ENCODE measurements around the gene ANO1. TPM values are rescaled to one million over a fixed set of nuclear protein-coding genes. Genes with fewer than 3 reads are reported as not detected.

ANO1 gene
- polyA plus RNA-seq, 2 of the 4 experiments (the other 2 are of a cell fraction): 0.27 to 0.44 TPM

GRCh38 chr11:70104961-70105360 lies 26.8 kb downstream of the ANO1 start:
- no peak for FAIRE-seq
- TF ChIP-seq REST (IDR thresholded peaks at IDR 0.05): no peak
- no peak for TF ChIP-seq KDM5A (IDR thresholded peaks at IDR 0.05)
- no peak for TF ChIP-seq FOSB (CRISPR knock-in tag; IDR thresholded peaks at IDR 0.05)
- no peaks in the 10 kb centered on the region for H3K9me3 ChIP-seq
- ATAC-seq: no peak
- 58% methylated on average over 10 of the region's 11 CpGs for WGBS (ENCODE audit: missing lambda C conversion rate)
- DNase-seq (ENCODE audit: low read depth in 1 of 2, low spot score in 1 of 2): no peak
- CTCF ChIA-PET: no interaction called here
- H3K27ac ChIP-seq: no peak overlapping the region
- H3K4me1 ChIP-seq: no peaks in the 10 kb centered on the region
- no peak overlapping the region for H3K4me2 ChIP-seq
- H3K4me3 ChIP-seq: no peak overlapping the region
- POLR2A ChIA-PET: interaction anchor here (0.5 kb wide), 1 partner anchor 116 kb away, joined by 5 read pairs; no protein-coding TSS in a partner anchor

GRCh38 chr11:70105369-70105754 lies 27.2 kb downstream of the ANO1 start:
- WGBS (ENCODE audit: missing lambda C conversion rate): 87% methylated on average over 12 of the region's 12 CpGs
- ChIA-PET CTCF (no interaction called here), POLR2A (interaction anchor here (0.5 kb wide), 1 partner anchor 117 kb away, joined by 5 read pairs; no protein-coding TSS in a partner anchor)
- no peak for ATAC-seq
- no peaks in the 10 kb centered on the region for H3K9me3 ChIP-seq
- no peak for DNase-seq (ENCODE audit: low read depth in 1 of 2, low spot score in 1 of 2)
- no peak overlapping the region for H3K4me3 ChIP-seq
- H3K27ac ChIP-seq: no peak overlapping the region
- no peak for FAIRE-seq
- no peak overlapping the region for H3K4me2 ChIP-seq
- no peaks in the 10 kb centered on the region for H3K4me1 ChIP-seq
- TF ChIP-seq HEYL (CRISPR knock-in tag; IDR thresholded peaks at IDR 0.05) (no peak), EHMT2 (IDR thresholded peaks at IDR 0.05; ENCODE audit: low read depth) (no peak), CHD2 (IDR thresholded peaks at IDR 0.05; ENCODE audit: low read length, partially characterized antibody) (no peak), RAD21 (conservative IDR thresholded peaks at IDR 0.05 in 1 of 2, IDR thresholded peaks at IDR 0.05 in 1 of 2) (no peak), MAZ (IDR thresholded peaks at IDR 0.05; ENCODE audit: borderline replicate concordance, low read depth, low read length) (no peak), CEBPB (IDR thresholded peaks at IDR 0.05) (no peak), HOXA7 (CRISPR knock-in tag; IDR thresholded peaks at IDR 0.05) (no peak), ZNF302 (CRISPR knock-in tag; IDR thresholded peaks at IDR 0.05) (no peak), BCL3 (IDR thresholded peaks at IDR 0.05) (no peak), REST (IDR thresholded peaks at IDR 0.05) (no peak), JUN (IDR thresholded peaks at IDR 0.05) (no peak), BHLHE40 (IDR thresholded peaks at IDR 0.05; ENCODE audit: low read depth, low read length) (no peak), MAFK (IDR thresholded peaks at IDR 0.05; ENCODE audit: partially characterized antibody) (no peak), ESRRA (IDR thresholded peaks at IDR 0.05; ENCODE audit: borderline replicate concordance, low read length) (no peak), PBX3 (IDR thresholded peaks at IDR 0.05) (no peak), ZFP36 (IDR thresholded peaks at IDR 0.05; ENCODE audit: borderline replicate concordance, partially characterized antibody) (no peak)

Measured in A549 (cell line).